H1 (cell line): ENCODE measurements around the gene SOX8. TPM values are rescaled to one million over a fixed set of nuclear protein-coding genes. Genes with fewer than 3 reads are reported as not detected.

Experiments
- CTCF ChIA-PET: fragments of 300-600 bp; sonication (Branson Sonifier 250); formaldehyde crosslinking; loops from one replicate; lab custom pipeline; 2021; ENCODE audit not compliant: partially characterized antibody; lab: Charles Lee
- POLR2A ChIA-PET: fragments of 300-600 bp; sonication (Branson Sonifier 250); formaldehyde crosslinking; loops from one replicate; lab custom pipeline; 2021; ENCODE audit warnings: inconsistent platforms; ENCODE audit not compliant: partially characterized antibody; lab: Charles Lee
- DNase-seq, 2 experiments: peaks; one replicate each; pipeline versions ENCODE4 v3.0.0 to v3.0.0-alpha.2; 2010 to 2022; ENCODE audit warnings: low spot score in 2 of 2, low read depth in 1 of 2, mixed read lengths in 1 of 2
- FAIRE-seq: peaks from 2 replicates; lab custom pipeline; 2011; peaks lifted over from hg19 to GRCh38; lab: Jason Lieb, UNC
- H2AFZ ChIP-seq: 2 replicates; pipeline ENCODE4 v1.8.1; 2012; ENCODE audit warnings: low read length, inconsistent platforms
- H2AK5ac ChIP-seq: 2 replicates; pipeline ENCODE4 v1.6.1; 2013; ENCODE audit warnings: low read depth, low read length
- H2BK120ac ChIP-seq: replicated peaks from 2 replicates; pipeline ENCODE3; 2013; ENCODE audit warnings: low read depth, low read length, inconsistent platforms
- H2BK12ac ChIP-seq: 2 replicates; pipeline ENCODE4 v1.6.1; 2013; ENCODE audit warnings: low read depth, low read length
- H2BK15ac ChIP-seq: 2 replicates; pipeline ENCODE4 v1.6.1; 2013; ENCODE audit warnings: low read length
- H2BK20ac ChIP-seq: 2 replicates; pipeline ENCODE4 v1.6.1; 2013; ENCODE audit warnings: low read length
- H2BK5ac ChIP-seq: 2 replicates; pipeline ENCODE4 v1.6.1; 2013; ENCODE audit warnings: low read depth, low read length
- H3K14ac ChIP-seq: 2 replicates; pipeline ENCODE4 v1.6.1; 2013; ENCODE audit warnings: inconsistent platforms; ENCODE audit not compliant: insufficient read length
- H3K18ac ChIP-seq: 2 replicates; pipeline ENCODE4 v1.6.1; 2013; ENCODE audit warnings: low read length; ENCODE audit errors: extremely low read depth
- H3K23ac ChIP-seq: 2 replicates; pipeline ENCODE4 v1.6.1; 2013; ENCODE audit warnings: inconsistent platforms; ENCODE audit not compliant: insufficient read length
- H3K23me2 ChIP-seq: 2 replicates; pipeline ENCODE4 v1.6.1; 2013; ENCODE audit warnings: low read depth, low read length
- H3K27ac ChIP-seq: 2 replicates; pipeline ENCODE4 v1.6.1; 2011; ENCODE audit warnings: low read depth, low read length, inconsistent platforms
- H3K27me3 ChIP-seq, 4 experiments: replicated peaks in 1 of 4; 1 replicate in 1 of 4; 2 replicates in 3 of 4; pipeline versions ENCODE4 v1.6.1 to v1.8.1; 2011 to 2013; ENCODE audit warnings: low read length in 3 of 4, mild to moderate bottlenecking in 3 of 4, inconsistent platforms in 2 of 4, mixed read lengths in 2 of 4, moderate library complexity in 1 of 4; ENCODE audit not compliant: control insufficient read depth in 3 of 4, insufficient read depth in 3 of 4; ENCODE audit errors: extremely low read depth in 1 of 4
- H3K36me3 ChIP-seq, 4 experiments: 2 replicates each; pipeline versions ENCODE4 v1.6.1 to v1.8.1; 2011 to 2013; ENCODE audit warnings: mild to moderate bottlenecking in 4 of 4, low read length in 3 of 4, moderate library complexity in 2 of 4, control low read depth in 1 of 4, inconsistent platforms in 1 of 4; ENCODE audit not compliant: insufficient read depth in 4 of 4, control insufficient read depth in 2 of 4
- H3K4ac ChIP-seq: replicated peaks from 2 replicates; pipeline ENCODE3; 2013; ENCODE audit warnings: low read length, low read depth, mixed read lengths, inconsistent platforms; ENCODE audit not compliant: insufficient read length
- H3K4me1 ChIP-seq, 4 experiments: replicated peaks in 1 of 4; 1 replicate in 1 of 4; 2 replicates in 3 of 4; pipeline versions ENCODE4 v1.6.1 to v1.8.1; 2011 to 2013; ENCODE audit warnings: low read length in 3 of 4, inconsistent platforms in 2 of 4, mixed read lengths in 1 of 4; ENCODE audit not compliant: insufficient read depth in 4 of 4, control insufficient read depth in 3 of 4
- H3K4me2 ChIP-seq, 2 experiments: 2 replicates each; pipeline versions ENCODE4 v1.6.1 to v1.8.1; 2011 to 2013; ENCODE audit warnings: low read depth in 2 of 2, low read length in 2 of 2, control low read depth in 1 of 2, inconsistent platforms in 1 of 2, mild to moderate bottlenecking in 1 of 2; ENCODE audit not compliant: insufficient read depth in 1 of 2
- H3K4me3 ChIP-seq, 4 experiments: fragments of 200-600, 300-600 bp in 1 of 4; sonication (generic), shearing (Covaris generic), sonication (Bioruptor Twin) in 1 of 4; 2 replicates each; pipeline versions ENCODE4 v1.5.1 to v1.8.1; 2011 to 2016; ENCODE audit warnings: low read length in 4 of 4, low read depth in 3 of 4, control low read depth in 2 of 4, inconsistent platforms in 2 of 4, mild to moderate bottlenecking in 2 of 4, mixed read lengths in 1 of 4, moderate library complexity in 1 of 4; ENCODE audit not compliant: insufficient read depth in 2 of 4; ENCODE audit errors: extremely low read depth in 1 of 4
- H3K56ac ChIP-seq: replicated peaks from 2 replicates; pipeline ENCODE3; 2013; ENCODE audit warnings: low read depth, mild to moderate bottlenecking, mixed read lengths, low read length, inconsistent platforms; ENCODE audit not compliant: insufficient read length
- H3K79me1 ChIP-seq: 2 replicates; pipeline ENCODE4 v1.6.1; 2013; ENCODE audit warnings: low read depth, low read length, control low read depth
- H3K79me2 ChIP-seq, 2 experiments: 2 replicates each; pipeline versions ENCODE4 v1.6.1 to v1.8.1; 2012 to 2013; ENCODE audit warnings: low read length in 2 of 2, mild to moderate bottlenecking in 2 of 2, inconsistent platforms in 1 of 2; ENCODE audit not compliant: insufficient read depth in 2 of 2, control insufficient read depth in 1 of 2
- H3K9ac ChIP-seq, 4 experiments: replicated peaks in 1 of 4; 1 replicate in 1 of 4; 2 replicates in 3 of 4; pipeline versions ENCODE4 v1.6.1 to v1.8.1; 2011 to 2013; ENCODE audit warnings: low read depth in 3 of 4, low read length in 3 of 4, control low read depth in 2 of 4, mild to moderate bottlenecking in 2 of 4, moderate library complexity in 2 of 4, inconsistent platforms in 1 of 4; ENCODE audit errors: extremely low read depth in 1 of 4
- H3K9me3 ChIP-seq, 2 experiments: 2 replicates each; pipeline versions ENCODE4 v1.6.1 to v1.8.1; 2012 to 2013; ENCODE audit warnings: mild to moderate bottlenecking in 2 of 2, moderate library complexity in 2 of 2, control low read depth in 1 of 2, inconsistent platforms in 1 of 2, low read depth in 1 of 2, low read length in 1 of 2, mixed read lengths in 1 of 2; ENCODE audit not compliant: insufficient read depth in 2 of 2
- H4K20me1 ChIP-seq, 2 experiments: replicated peaks in 1 of 2; 2 replicates each; pipeline versions ENCODE3 to v1.8.1; 2011 to 2013; ENCODE audit warnings: inconsistent platforms in 2 of 2, low read length in 2 of 2, mild to moderate bottlenecking in 1 of 2; ENCODE audit not compliant: insufficient read depth in 2 of 2, control insufficient read depth in 1 of 2
- H4K5ac ChIP-seq: 2 replicates; pipeline ENCODE4 v1.6.1; 2013; ENCODE audit warnings: low read length, low read depth, mixed read lengths, inconsistent platforms; ENCODE audit not compliant: insufficient read length
- H4K8ac ChIP-seq: 2 replicates; pipeline ENCODE4 v1.8.0; 2013; ENCODE audit warnings: mild to moderate bottlenecking, moderate library complexity, low read length, inconsistent platforms; ENCODE audit not compliant: insufficient read depth; ENCODE audit errors: extremely low read depth
- H4K91ac ChIP-seq: replicated peaks from 2 replicates; pipeline ENCODE3; 2013; ENCODE audit warnings: low read length, mixed read lengths, inconsistent platforms; ENCODE audit not compliant: insufficient read length
- TCF12 ChIP-seq: IDR thresholded peaks from 2 replicates; pipeline ENCODE4 v1.6.1; 2011; ENCODE audit warnings: low read depth, mild to moderate bottlenecking, low read length
- WGBS, 2 experiments: shearing (Covaris generic) in 1 of 2; methylation state at CpG; one replicate each; pipeline versions ENCODE4 v1.1.6 to v1.1.7; 2013 to 2015; ENCODE audit warnings: low lambda C conversion rate in 2 of 2, mixed read lengths in 2 of 2, inconsistent platforms in 1 of 2, low coverage in 1 of 2, missing lambda C conversion rate in 1 of 2; ENCODE audit not compliant: insufficient replicate concordance in 2 of 2, insufficient coverage in 1 of 2, insufficient read length in 1 of 2; ENCODE audit errors: extremely low coverage in 1 of 2, missing lambda C conversion rate in 1 of 2; 5-methylcytosine and 5-hydroxymethylcytosine counted together
- polyA plus RNA-seq, 7 experiments: library from polyadenylated mRNA; depleted of rRNA in 3 of 7; stranded (reverse) in 5 of 7; unstranded in 2 of 7; fragments of >200 nt in 5 of 7; fragments of 200-250 nt in 2 of 7; gene quantifications; 1 replicate in 5 of 7; 2 replicates in 1 of 7; 4 replicates in 1 of 7; pipeline versions ENCODE4 v1.2.1 to v1.2.3, GENCODE V29; 2011 to 2013; ENCODE audit warnings: missing spikeins in 2 of 7, mixed read lengths in 2 of 7
- total RNA-seq: library from RNA; stranded (reverse); fragmentation: NEBNext Ultra II Directional; extraction: Animal tissue kit (Norgen Biotek cat#: 25700); gene quantifications from 2 replicates; pipeline ENCODE4 v1.2.1, GENCODE V29; 2021

Gene SOX8
- total and polyA plus RNA-seq, 2 of the 8 experiments (the other 6 are each of a cell fraction or from before 2014, with no cell fraction given): 2.2 to 5.7 TPM

DNA sequence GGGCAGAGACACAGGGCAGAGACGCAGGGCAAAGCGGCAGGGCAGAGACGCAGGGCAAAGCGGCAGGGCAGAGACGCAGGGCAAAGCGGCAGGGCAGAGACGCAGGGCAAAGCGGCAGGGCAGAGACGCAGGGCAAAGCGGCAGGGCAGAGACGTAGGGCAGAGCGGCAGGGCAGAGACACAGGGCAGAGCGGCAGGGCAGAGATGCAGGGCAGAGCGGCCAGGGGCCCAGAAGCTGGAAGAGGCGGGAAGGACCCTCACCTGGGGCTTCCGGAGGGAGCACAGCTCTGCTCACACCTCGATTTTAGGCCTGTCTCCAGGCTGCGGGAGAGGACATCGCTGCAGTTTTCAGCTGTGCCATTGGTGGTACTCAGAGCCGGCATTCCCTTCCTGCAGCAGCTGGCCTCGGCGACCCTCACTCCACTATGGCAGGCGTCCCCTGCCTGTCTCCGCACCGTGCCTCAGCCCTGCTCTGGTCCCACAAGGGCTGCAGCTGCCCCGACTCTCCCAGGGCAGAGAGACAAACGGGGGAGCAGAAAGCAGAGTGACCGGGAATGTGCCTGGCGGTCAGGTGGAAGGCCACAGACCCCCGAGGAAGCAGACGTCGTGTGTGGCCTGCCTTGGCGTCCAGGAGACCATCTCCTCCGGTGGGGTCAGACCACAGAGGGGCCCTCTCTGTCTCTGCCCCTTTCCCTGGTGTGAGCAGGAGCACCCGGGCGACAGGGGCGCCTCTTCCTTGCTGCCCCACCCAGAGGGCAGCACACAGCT is 29.9 kb downstream of the SOX8 start:
- Histone ChIP-seq H2BK15ac (no peak overlapping the region), H3K4me1 (0 out of 7 replicates have a peak, but pooled peaks cover 0 to 2% (median 0%) of the 10 kb centered on the region in 4 experiments), H2BK12ac (no peak overlapping the region), H3K23me2 (no peaks in the 10 kb centered on the region), H3K4me3 (no peak overlapping the region), H4K5ac (no peak overlapping the region), H4K91ac (no peak overlapping the region), H3K79me2 (no peaks in the 10 kb centered on the region), H3K79me1 (no peaks in the 10 kb centered on the region), H2AK5ac (no peak overlapping the region), H2BK120ac (no peak overlapping the region), H3K4ac (no peak overlapping the region), H3K4me2 (no peak overlapping the region), H3K36me3 (no peaks in the 10 kb centered on the region), H3K9me3 (no peaks in the 10 kb centered on the region), H3K23ac (no peak overlapping the region), H3K9ac (no peak overlapping the region), H2BK5ac (no peak overlapping the region), H3K56ac (no peak overlapping the region), H4K8ac (peak overlapping the region; percentile 79; the same call in 1 of the 2 replicates), H3K27ac (no peak overlapping the region), H2BK20ac (no peak overlapping the region), H3K18ac (no peak overlapping the region), H3K27me3 (no peaks in the 10 kb centered on the region; a peak in 1 of 7 replicates), H3K14ac (no peak overlapping the region), H4K20me1 (no peaks in the 10 kb centered on the region), H2AFZ (no peak overlapping the region)
- FAIRE-seq: no peak
- POLR2A ChIA-PET: no interaction called here
- 96% methylated on average over 29 of the region's 37 CpGs; no CpG with 5 or more reads in 1 of the 2 experiments for WGBS, 2 experiments
- DNase-seq: no peak
- no peak for TF ChIP-seq TCF12
- CTCF ChIA-PET: no interaction called here
